K562 (cell line): ENCODE results near the gene IL10. TPM values are rescaled to one million over a fixed set of nuclear protein-coding genes. Genes with fewer than 3 reads are reported as not detected.
A peak's percentile ranks its signal among the peaks of the same experiment; 100 is the strongest.

Experiments used
- ARID1B ChIP-seq: fragments of 450-650 bp; IDR thresholded peaks from 2 replicates; pipeline ENCODE4 v1.6.1; 2016; ENCODE audit warnings: antibody characterized with exemption, mild to moderate bottlenecking, inconsistent platforms
- CTCF ChIP-seq, 3 experiments: IDR thresholded peaks in 2 of 3; conservative IDR thresholded peaks in 1 of 3; 2 replicates each; pipeline ENCODE4 v1.5.1; 2011 to 2012; ENCODE audit warnings: low read length in 3 of 3, mild to moderate bottlenecking in 3 of 3, control low read depth in 2 of 3, improper control_type of control experiment in 1 of 3, inconsistent platforms in 1 of 3, low read depth in 1 of 3, mixed read lengths in 1 of 3, moderate library complexity in 1 of 3; ENCODE audit not compliant: insufficient read depth in 2 of 3
- FUS ChIP-seq: fragments of 200-400 bp; formaldehyde crosslinking; optimal IDR thresholded peaks from 2 replicates; pipeline ENCODE3; 2017; ENCODE audit warnings: low read depth, low read length
- MAZ ChIP-seq, 2 experiments: fragments of 450-650 bp in 1 of 2; sonication (generic) in 1 of 2; formaldehyde crosslinking; IDR thresholded peaks in 1 of 2; conservative IDR thresholded peaks in 1 of 2; 2 replicates each; pipeline versions ENCODE4 v1.4.0 to v1.5.0; 2020; ENCODE audit warnings: mild to moderate bottlenecking in 1 of 2, missing genetic modification reagents in 1 of 2
- MCM5 ChIP-seq: fragments of 450-650 bp; IDR thresholded peaks from 2 replicates; pipeline ENCODE4 v1.6.1; 2016; ENCODE audit warnings: low read depth
- MLLT1 ChIP-seq, 2 experiments: fragments of 450-650 bp; IDR thresholded peaks; 2 replicates each; pipeline ENCODE4 v1.6.1; 2016
- RAD51 ChIP-seq: fragments of 450-650 bp; IDR thresholded peaks from 2 replicates; pipeline ENCODE4 v1.7.1; 2016; ENCODE audit warnings: low read depth, mild to moderate bottlenecking, borderline replicate concordance
- RUNX1 ChIP-seq: sonication (generic); IDR thresholded peaks from 2 replicates; pipeline ENCODE4 v1.6.1; 2016; ENCODE audit warnings: antibody characterized with exemption, low read depth
- SAFB ChIP-seq: fragments of 200-400 bp; formaldehyde crosslinking; IDR thresholded peaks from 2 replicates; pipeline ENCODE4 v1.6.1; 2017; ENCODE audit warnings: low read depth, low read length, borderline replicate concordance
- TFAM ChIP-seq: fragments of 250-450 bp; sonication (Bioruptor Pico); conservative IDR thresholded peaks from 2 replicates; pipeline ENCODE4 v1.5.0; 2021; ENCODE audit warnings: mild to moderate bottlenecking, moderate library complexity
- TFAP4 ChIP-seq: sonication (generic); formaldehyde crosslinking; IDR thresholded peaks from 2 replicates; pipeline ENCODE4 v1.8.0; 2022; ENCODE audit warnings: missing genetic modification reagents, mild to moderate bottlenecking, moderate library complexity, borderline replicate concordance
- TSC22D4 ChIP-seq: fragments of 450-650 bp; IDR thresholded peaks from 2 replicates; pipeline ENCODE4 v1.6.1; 2016; ENCODE audit warnings: missing genetic modification characterization, missing biosample characterization, control low read depth
- ZMIZ1 ChIP-seq, 2 experiments: fragments of 150-350 bp in 1 of 2; IDR thresholded peaks; 2 replicates each; pipeline ENCODE4 v1.6.1; 2012 to 2016; ENCODE audit warnings: low read depth in 2 of 2, low read length in 2 of 2, mild to moderate bottlenecking in 1 of 2, moderate library complexity in 1 of 2
- ZNF12 ChIP-seq: sonication (generic); formaldehyde crosslinking; IDR thresholded peaks from 2 replicates; pipeline ENCODE4 v1.4.0; 2020; ENCODE audit warnings: mild to moderate bottlenecking, missing genetic modification reagents
- ZNF766 ChIP-seq: fragments of 200-800 bp; sonication (Bioruptor generic); conservative IDR thresholded peaks from 2 replicates; pipeline ENCODE4 v1.6.1; 2016; ENCODE audit warnings: missing genetic modification characterization, missing compliant biosample characterization
- ZNF830 ChIP-seq: fragments of 250-450 bp; sonication (Bioruptor Pico); IDR thresholded peaks from 2 replicates; pipeline ENCODE4 v1.5.0; 2021; ENCODE audit warnings: mild to moderate bottlenecking
- polyA plus RNA-seq, 8 experiments: library from polyadenylated mRNA; depleted of rRNA in 4 of 8; stranded (reverse) in 5 of 8; unstranded in 3 of 8; fragments of >200 nt; fragmentation: Nextera tagmentation in 2 of 8; fragmentation: Illumina TruSeq in 1 of 8; extraction: Ambion mirVana in 2 of 8; extraction: Trizol in 1 of 8; gene quantifications; 2 replicates each; pipeline versions ENCODE4 v1.2.1 to v1.2.3, GENCODE V29; 2011 to 2014; ENCODE audit warnings: inconsistent platforms in 1 of 8, missing spikeins in 1 of 8
- total RNA-seq, 7 experiments: library from RNA; depleted of rRNA in 6 of 7; stranded (reverse); fragments of >200 nt in 6 of 7; fragmentation: Illumina TruSeq in 2 of 7; extraction: Trizol in 2 of 7; gene quantifications; 2 replicates each; pipeline versions ENCODE4 v1.2.1 to v1.2.3, GENCODE V29; 2011 to 2021; ENCODE audit warnings: low replicate concordance in 1 of 7
- TF ChIP-seq, protein P1 (sequence below): fragments of 250-450 bp; sonication (Bioruptor Pico); IDR thresholded peaks from 2 replicates; pipeline ENCODE4 v1.8.0; 2022; ENCODE audit warnings: moderate library complexity, mild to moderate bottlenecking, inconsistent platforms
- TF ChIP-seq, protein P2 (sequence below): fragments of 200-800 bp; sonication (Bioruptor generic); IDR thresholded peaks from 2 replicates; pipeline ENCODE4 v1.6.1; 2017; ENCODE audit warnings: missing genetic modification characterization, missing compliant biosample characterization

Gene IL10
- total and polyA plus RNA-seq, 9 of the 15 experiments (the other 6 are each of a cell fraction or from before 2014, with no cell fraction given): 0.29 TPM; not detected in 8

- TF ChIP-seq ARID1B (peak; percentile 96), CTCF (IDR thresholded peaks at IDR 0.05 in 2 of 3, conservative IDR thresholded peaks at IDR 0.05 in 1 of 3; ENCODE audit: insufficient read depth in 2 of 3, low read depth in 1 of 3, low read length in 3 of 3) (no peak), TFAM (CRISPR knock-in tag) (no peak), MAZ (CRISPR knock-in tag; conservative IDR thresholded peaks at IDR 0.05 in 1 of 2, IDR thresholded peaks at IDR 0.05 in 1 of 2) (peak; percentile 62 to 76), MCM5 (no peak), RAD51 (no peak), TSC22D4 (tag) (no peak), TFAP4 (CRISPR knock-in tag) (peak; percentile 97), ZNF766 (CRISPR knock-in tag) (peak; percentile 92), MLLT1 (IDR thresholded peaks at IDR 0.05) (peak in 1 of 2 experiments; percentile 99; a peak in 2 of 4 replicates), ZMIZ1 (IDR thresholded peaks at IDR 0.05; ENCODE audit: low read depth in 2 of 2, low read length in 2 of 2) (peak in 1 of 2 experiments; percentile 92; a peak in 2 of 4 replicates), RUNX1 (peak; percentile 100), FUS (no peak), ZNF12 (CRISPR knock-in tag) (no peak), SAFB (no peak), ZNF830 (CRISPR knock-in tag) (no peak)
- TF ChIP-seq, protein P1, sequence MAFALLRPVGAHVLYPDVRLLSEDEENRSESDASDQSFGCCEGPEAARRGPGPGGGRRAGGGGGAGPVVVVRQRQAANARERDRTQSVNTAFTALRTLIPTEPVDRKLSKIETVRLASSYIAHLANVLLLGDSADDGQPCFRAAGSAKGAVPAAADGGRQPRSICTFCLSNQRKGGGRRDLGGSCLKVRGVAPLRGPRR (CRISPR knock-in tag): 0 out of 2 replicates have a peak, but pooled peaks have one; percentile 37
- TF ChIP-seq, protein P2, sequence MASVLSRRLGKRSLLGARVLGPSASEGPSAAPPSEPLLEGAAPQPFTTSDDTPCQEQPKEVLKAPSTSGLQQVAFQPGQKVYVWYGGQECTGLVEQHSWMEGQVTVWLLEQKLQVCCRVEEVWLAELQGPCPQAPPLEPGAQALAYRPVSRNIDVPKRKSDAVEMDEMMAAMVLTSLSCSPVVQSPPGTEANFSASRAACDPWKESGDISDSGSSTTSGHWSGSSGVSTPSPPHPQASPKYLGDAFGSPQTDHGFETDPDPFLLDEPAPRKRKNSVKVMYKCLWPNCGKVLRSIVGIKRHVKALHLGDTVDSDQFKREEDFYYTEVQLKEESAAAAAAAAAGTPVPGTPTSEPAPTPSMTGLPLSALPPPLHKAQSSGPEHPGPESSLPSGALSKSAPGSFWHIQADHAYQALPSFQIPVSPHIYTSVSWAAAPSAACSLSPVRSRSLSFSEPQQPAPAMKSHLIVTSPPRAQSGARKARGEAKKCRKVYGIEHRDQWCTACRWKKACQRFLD: peak; percentile 96
Observed at GRCh38 chr1:206735553-206736031, 36.7 kb downstream of the IL10 start (continued).
